ENCODE measurements around the gene PDE3B.
"Not testable (repeated sequence)": the region's sequence is repeated elsewhere in the genome, so short reads cannot be mapped to it uniquely, and the experiment has no call there.

The PDE3B gene

GRCh38 chr11:14678350-14678749, 34.7 kb downstream of the PDE3B start:
- DNase-seq = no peak

GRCh38 chr11:14679662-14680061, 36.1 kb downstream of the PDE3B start:
- DNase-seq = no peak

- not testable (repeated sequence) for DNase-seq
Observed at GRCh38 chr11:14684234-14684915, 40.8 kb downstream of the PDE3B start.

- DNase-seq = no peak
Observed at GRCh38 chr11:14687456-14687855, 43.9 kb downstream of the PDE3B start.

GRCh38 chr11:14687943-14688627, 44.5 kb downstream of the PDE3B start:
- DNase-seq = no peak

- not testable (repeated sequence) for DNase-seq
Observed at GRCh38 chr11:14695656-14696055, 52.1 kb downstream of the PDE3B start.

- DNase-seq = no peak
Observed at GRCh38 chr11:14698771-14699170, 55.2 kb downstream of the PDE3B start.

- DNase-seq = no peak
Observed at GRCh38 chr11:14700593-14700992, 57.0 kb downstream of the PDE3B start.

- DNase-seq = no peak
Observed at GRCh38 chr11:14702760-14703159, 59.2 kb downstream of the PDE3B start.

- no peak for DNase-seq
Observed at GRCh38 chr11:14703731-14704130, 60.1 kb downstream of the PDE3B start.

GRCh38 chr11:14705067-14705466, 61.5 kb downstream of the PDE3B start:
- no peak for DNase-seq

GRCh38 chr11:14713496-14714244, 70.1 kb downstream of the PDE3B start:
- no peak for DNase-seq

GRCh38 chr11:14715669-14716068, 72.1 kb downstream of the PDE3B start:
- DNase-seq = not testable (repeated sequence)

GRCh38 chr11:14722496-14722895, 78.9 kb downstream of the PDE3B start:
- no peak for DNase-seq

- DNase-seq = no peak
Observed at GRCh38 chr11:14725150-14725549, 81.5 kb downstream of the PDE3B start.

- no peak for DNase-seq
Observed at GRCh38 chr11:14727215-14727614, 83.6 kb downstream of the PDE3B start.

- DNase-seq = no peak
Observed at GRCh38 chr11:14727746-14728145, 84.1 kb downstream of the PDE3B start.

GRCh38 chr11:14740539-14740938, 96.9 kb downstream of the PDE3B start:
- not testable (repeated sequence) for DNase-seq

- no peak for DNase-seq
Observed at GRCh38 chr11:14741195-14741594, 97.6 kb downstream of the PDE3B start.

GRCh38 chr11:14742849-14743559, 99.4 kb downstream of the PDE3B start:
- DNase-seq = no peak

- not testable (repeated sequence) for DNase-seq
Observed at GRCh38 chr11:14743667-14744066, 100.1 kb downstream of the PDE3B start.

- DNase-seq = no peak
Observed at GRCh38 chr11:14746857-14747395, 103.3 kb downstream of the PDE3B start.

- DNase-seq = no peak
Observed at GRCh38 chr11:14748090-14748489, 104.5 kb downstream of the PDE3B start.

All from fibroblast of skin of abdomen (primary cell).